ENCODE measurements around the gene PPP1R12C. TPM values are rescaled to one million over a fixed set of nuclear protein-coding genes. Genes with fewer than 3 reads are reported as not detected.

The PPP1R12C gene
- total and polyA plus RNA-seq, 8 donors: 37.1 to 266 (median 53.4) TPM

DNA sequence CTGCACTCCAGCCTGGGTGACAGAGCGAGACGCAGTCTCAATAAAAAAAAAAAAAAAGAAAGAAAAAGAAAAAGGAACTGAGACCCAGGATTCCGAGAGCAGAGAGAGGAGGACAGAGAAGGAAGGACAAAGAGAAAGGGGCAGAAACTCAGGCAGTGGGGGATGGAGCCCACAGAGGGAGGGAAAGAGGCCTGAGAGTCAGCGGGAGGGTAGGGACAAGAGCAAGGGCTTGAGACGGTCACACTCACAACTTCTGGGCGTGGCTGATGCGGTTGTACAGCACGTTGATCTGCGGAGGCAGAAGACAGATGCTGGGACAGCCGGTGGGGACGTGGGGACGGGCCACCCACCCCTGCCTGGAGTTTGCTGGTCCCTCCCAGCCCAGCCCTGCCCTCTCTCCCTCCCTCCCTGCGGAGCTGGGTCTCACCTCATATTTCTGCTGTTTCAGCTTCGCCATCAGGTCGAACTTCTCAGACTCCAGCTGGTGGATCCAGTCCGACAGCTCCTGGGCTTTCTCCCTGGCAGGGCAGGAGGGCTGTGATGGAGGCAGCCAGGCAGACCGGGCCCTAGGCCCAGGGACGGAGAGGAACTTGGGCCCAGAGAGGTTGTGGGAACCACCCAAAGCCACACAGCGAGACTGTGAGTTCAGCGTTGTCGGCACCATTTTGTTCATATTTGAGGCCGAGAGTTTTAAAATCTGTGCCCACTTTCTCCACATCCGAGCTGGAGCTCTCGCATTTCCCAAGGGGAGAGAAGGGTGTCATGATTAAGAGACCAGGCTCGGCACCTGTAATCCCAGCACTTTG, 16.4 kb upstream of the PPP1R12C start:
- FAIRE-seq: no peak
- H3K27ac ChIP-seq: no peak overlapping the region
- no peak for ATAC-seq
- no peaks in the 10 kb centered on the region for H3K36me3 ChIP-seq
- no peak overlapping the region for H3K4me3 ChIP-seq
- no peak for DNase-seq
- TF ChIP-seq, protein P1, sequence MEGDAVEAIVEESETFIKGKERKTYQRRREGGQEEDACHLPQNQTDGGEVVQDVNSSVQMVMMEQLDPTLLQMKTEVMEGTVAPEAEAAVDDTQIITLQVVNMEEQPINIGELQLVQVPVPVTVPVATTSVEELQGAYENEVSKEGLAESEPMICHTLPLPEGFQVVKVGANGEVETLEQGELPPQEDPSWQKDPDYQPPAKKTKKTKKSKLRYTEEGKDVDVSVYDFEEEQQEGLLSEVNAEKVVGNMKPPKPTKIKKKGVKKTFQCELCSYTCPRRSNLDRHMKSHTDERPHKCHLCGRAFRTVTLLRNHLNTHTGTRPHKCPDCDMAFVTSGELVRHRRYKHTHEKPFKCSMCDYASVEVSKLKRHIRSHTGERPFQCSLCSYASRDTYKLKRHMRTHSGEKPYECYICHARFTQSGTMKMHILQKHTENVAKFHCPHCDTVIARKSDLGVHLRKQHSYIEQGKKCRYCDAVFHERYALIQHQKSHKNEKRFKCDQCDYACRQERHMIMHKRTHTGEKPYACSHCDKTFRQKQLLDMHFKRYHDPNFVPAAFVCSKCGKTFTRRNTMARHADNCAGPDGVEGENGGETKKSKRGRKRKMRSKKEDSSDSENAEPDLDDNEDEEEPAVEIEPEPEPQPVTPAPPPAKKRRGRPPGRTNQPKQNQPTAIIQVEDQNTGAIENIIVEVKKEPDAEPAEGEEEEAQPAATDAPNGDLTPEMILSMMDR (IDR thresholded peaks at IDR 0.05): no peak
- H3K4me1 ChIP-seq: no peaks in the 10 kb centered on the region
- intact Hi-C loops (cut with DNase I): no loop called here
- 44 to 49% methylated on average over 24 to 25 of the region's 25 CpGs for WGBS, 2 donors
- no peaks in the 10 kb centered on the region for H3K9me3 ChIP-seq
- peaks cover 0 to 2% (median 0%) of the 10 kb centered on the region in 4 donors for H3K27me3 ChIP-seq

DNA sequence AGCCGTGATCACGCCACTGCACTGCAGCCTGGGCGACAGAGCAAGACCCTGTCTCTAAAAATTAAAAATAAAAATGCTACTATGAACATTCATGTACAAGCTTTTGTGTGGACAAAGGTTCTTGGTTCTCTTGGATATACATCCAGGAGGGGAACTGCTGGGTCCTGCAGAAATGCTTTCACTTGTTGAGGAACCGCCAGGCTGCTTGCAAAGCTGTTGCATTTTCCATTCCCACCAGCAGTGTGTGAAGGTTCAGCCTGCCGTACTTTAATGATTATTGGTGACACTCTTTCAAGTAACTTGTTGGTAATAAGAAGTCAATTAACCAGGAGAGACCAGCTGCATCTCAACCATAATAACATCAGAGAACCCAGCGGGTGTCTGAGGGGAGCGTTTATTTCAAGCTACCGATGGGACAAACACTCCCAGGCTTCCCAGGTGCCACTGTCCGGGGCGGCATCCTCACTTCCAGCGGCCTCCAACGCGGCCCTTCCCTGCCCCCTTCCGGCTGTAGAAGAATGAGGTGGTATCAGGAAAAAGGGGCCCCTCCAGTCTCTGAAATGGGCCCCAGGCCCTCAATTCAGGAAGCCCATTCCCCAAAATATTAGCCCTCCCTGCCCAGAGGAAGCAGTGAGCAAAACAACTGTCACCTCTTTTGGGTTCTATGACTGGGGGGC, 15.2 kb upstream of the PPP1R12C start:
- H3K9me3 ChIP-seq: no peaks in the 10 kb centered on the region
- H3K27ac ChIP-seq: no peak overlapping the region
- WGBS, 2 donors: 27 to 42% methylated on average over 14 of the region's 14 CpGs
- intact Hi-C loops (cut with DNase I): no loop called here
- ATAC-seq: no peak
- H3K4me3 ChIP-seq: no peak overlapping the region
- no peak for DNase-seq
- FAIRE-seq: no peak
- no peaks in the 10 kb centered on the region for H3K36me3 ChIP-seq
- H3K4me1 ChIP-seq: no peaks in the 10 kb centered on the region
- TF ChIP-seq, protein P1 (IDR thresholded peaks at IDR 0.05): no peak
- peaks cover 0 to 2% (median 0%) of the 10 kb centered on the region in 4 donors for H3K27me3 ChIP-seq

DNA sequence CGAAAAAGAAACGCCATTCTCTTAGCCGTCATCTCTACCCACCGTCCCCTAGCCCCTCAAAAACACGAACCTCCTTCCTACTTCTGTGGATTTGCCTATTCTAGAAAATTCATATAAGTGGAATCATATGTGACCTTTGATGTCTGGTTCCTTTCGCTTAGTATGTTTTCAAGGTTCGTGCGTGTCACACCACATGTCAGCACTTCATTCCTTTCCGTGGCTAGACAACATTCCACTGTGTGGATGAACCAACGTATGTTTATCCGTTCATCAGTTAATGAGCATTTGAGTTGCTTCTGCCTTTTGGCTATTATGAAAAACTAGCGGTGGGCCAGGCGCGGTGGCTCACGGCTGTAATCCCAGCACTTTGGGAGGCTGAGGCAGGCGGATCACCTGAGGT, 14.0 kb upstream of the PPP1R12C start:
- no peak for FAIRE-seq
- ATAC-seq: no peak
- DNase-seq: no peak
- TF ChIP-seq, protein P1 (IDR thresholded peaks at IDR 0.05): no peak
- H3K4me3 ChIP-seq: no peak overlapping the region
- H3K9me3 ChIP-seq: no peaks in the 10 kb centered on the region
- H3K4me1 ChIP-seq: no peaks in the 10 kb centered on the region
- 65 to 76% methylated on average over 16 of the region's 16 CpGs for WGBS, 2 donors
- H3K36me3 ChIP-seq: no peaks in the 10 kb centered on the region
- intact Hi-C loops (cut with DNase I): no loop called here
- H3K27ac ChIP-seq: no peak overlapping the region
- peaks cover 0 to 2% (median 0%) of the 10 kb centered on the region in 4 donors for H3K27me3 ChIP-seq

GRCh38 chr19:55119053-55119452, 1.6 kb upstream of the PPP1R12C start:
- H3K4me3 ChIP-seq: no peak overlapping the region
- H3K9me3 ChIP-seq: no peaks in the 10 kb centered on the region
- ATAC-seq (no peak), DNase-seq (no peak), FAIRE-seq (no peak)
- H3K36me3 ChIP-seq: no peaks in the 10 kb centered on the region
- no peaks in the 10 kb centered on the region for H3K27me3 ChIP-seq
- H3K4me1 ChIP-seq: peaks cover 0 to 11% (median 5%) of the 10 kb centered on the region in 3 donors
- intact Hi-C loops (cut with DNase I): no loop called here
- 84 to 86% methylated on average over 14 of the region's 14 CpGs for WGBS, 2 donors
- H3K27ac ChIP-seq: no peak overlapping the region
- TF ChIP-seq, protein P1 (IDR thresholded peaks at IDR 0.05): no peak
